ENCODE results near the gene REXO5. TPM values are rescaled to one million over a fixed set of nuclear protein-coding genes. Genes with fewer than 3 reads are reported as not detected.

Gene REXO5
- total and polyA plus RNA-seq, 4 donors: 10.8 to 12.7 (median 11.5) TPM

- peaks cover 4% of the 10 kb centered on the region for H3K36me3 ChIP-seq (ENCODE audit: control insufficient read depth, insufficient read depth, low read length)
- H3K4me1 ChIP-seq (ENCODE audit: control insufficient read depth, insufficient read depth, low read length): peaks cover 12% of the 10 kb centered on the region
- H3K4me3 ChIP-seq (ENCODE audit: low read depth, low read length): no peak overlapping the region
- no peak for DNase-seq (ENCODE audit: low read depth in 4 of 6, low spot score in 6 of 6)
- H3K9me3 ChIP-seq (ENCODE audit: control insufficient read depth, insufficient read depth, low read length): no peaks in the 10 kb centered on the region
- WGBS (ENCODE audit: insufficient coverage): 89% methylated on average over 2 of the region's 4 CpGs
- H3K27ac ChIP-seq (ENCODE audit: low read depth, low read length): no peak overlapping the region
- no peaks in the 10 kb centered on the region for H3K27me3 ChIP-seq (ENCODE audit: control insufficient read depth, insufficient read depth, low read length)
Measured at GRCh38 chr16:20897253-20897897, 91.0 kb downstream of the REXO5 start.

GRCh38 chr16:20897922-20898321 is 91.6 kb downstream of the REXO5 start:
- no peaks in the 10 kb centered on the region for H3K9me3 ChIP-seq (ENCODE audit: control insufficient read depth, insufficient read depth, low read length)
- no peaks in the 10 kb centered on the region for H3K27me3 ChIP-seq (ENCODE audit: control insufficient read depth, insufficient read depth, low read length)
- H3K4me3 ChIP-seq (ENCODE audit: low read depth, low read length): no peak overlapping the region
- no peak for DNase-seq (ENCODE audit: low read depth in 4 of 6, low spot score in 6 of 6)
- peaks cover 12% of the 10 kb centered on the region for H3K4me1 ChIP-seq (ENCODE audit: control insufficient read depth, insufficient read depth, low read length)
- WGBS (ENCODE audit: insufficient coverage): 84% methylated on average over 2 of the region's 3 CpGs
- H3K27ac ChIP-seq (ENCODE audit: low read depth, low read length): no peak overlapping the region
- peaks cover 4% of the 10 kb centered on the region for H3K36me3 ChIP-seq (ENCODE audit: control insufficient read depth, insufficient read depth, low read length)

DNA sequence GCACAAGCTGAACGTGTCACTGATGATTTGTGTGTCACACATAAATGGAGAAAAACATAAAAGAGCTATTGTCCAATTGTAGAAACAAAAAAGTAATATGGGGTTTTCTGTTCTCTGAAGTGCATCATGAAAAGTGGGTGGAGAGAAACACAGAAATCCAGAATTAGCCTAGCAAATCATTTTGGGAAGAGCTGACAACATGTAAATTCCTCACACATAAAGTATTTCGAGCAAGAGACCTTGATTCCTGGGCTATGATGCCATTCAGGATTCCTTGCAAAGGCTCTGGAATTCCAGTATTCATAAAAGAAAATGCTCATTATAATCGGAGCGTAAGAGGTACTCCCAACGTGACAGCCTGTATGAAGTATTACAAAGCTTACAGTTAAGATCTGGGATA is 92.7 kb downstream of the REXO5 start:
- DNase-seq (ENCODE audit: low read depth in 4 of 6, low spot score in 6 of 6): peak in 2 of 6 donors; percentile 13 to 33
- Histone ChIP-seq H3K4me3 (ENCODE audit: low read depth, low read length) (peak overlapping the region; percentile 81), H3K27ac (ENCODE audit: low read depth, low read length) (peak overlapping the region; percentile 96), H3K4me1 (ENCODE audit: control insufficient read depth, insufficient read depth, low read length) (peaks cover 12% of the 10 kb centered on the region), H3K36me3 (ENCODE audit: control insufficient read depth, insufficient read depth, low read length) (peaks cover under 1% of the 10 kb centered on the region), H3K27me3 (ENCODE audit: control insufficient read depth, insufficient read depth, low read length) (no peaks in the 10 kb centered on the region), H3K9me3 (ENCODE audit: control insufficient read depth, insufficient read depth, low read length) (no peaks in the 10 kb centered on the region)
- 0% methylated on average over 1 of the region's 5 CpGs for WGBS (ENCODE audit: insufficient coverage)

Small RNA genes lying within 50 kb of the gene (small RNA-seq; reads per million reads assigned to genes)
- gene RF00618 (ENCODE audit: low replicate concordance) (not detected), gene RNU6-944P (ENCODE audit: low replicate concordance) (not detected)

Other genes starting within 250 kb of the REXO5 start
- gene ACSM2B, start 230.2 kb upstream of the REXO5 start, total RNA-seq: not detected
- under 1 TPM in 1 of 2 donors, not detected in 1; 0.99 TPM for gene ACSM2B, start 230.2 kb upstream of the REXO5 start, polyA plus RNA-seq (ENCODE audit: insufficient read length in 2 of 2)
- gene ACSM1, start 108.8 kb upstream of the REXO5 start, total RNA-seq: under 1 TPM; 0.10 to 0.22 TPM
- gene ACSM1, start 108.8 kb upstream of the REXO5 start, polyA plus RNA-seq (ENCODE audit: insufficient read length in 2 of 2): under 1 TPM; 0.11 to 0.22 TPM
- gene THUMPD1, start 64.7 kb upstream of the REXO5 start, total RNA-seq: 10 to 100 TPM; 48.4 to 58.9 TPM
- gene THUMPD1, start 64.7 kb upstream of the REXO5 start, polyA plus RNA-seq (ENCODE audit: insufficient read length in 2 of 2): 10 to 100 TPM; 36.7 to 41.1 TPM
- gene ACSM3, start 42.5 kb upstream of the REXO5 start, total RNA-seq: 1 to 10 TPM; 1.7 to 3.4 TPM
- gene ACSM3, start 42.5 kb upstream of the REXO5 start, polyA plus RNA-seq (ENCODE audit: insufficient read length in 2 of 2): 1 to 10 TPM; 4.2 to 5.2 TPM
- gene ERI2, start 55 bp upstream of the REXO5 start, total RNA-seq: 10 to 100 TPM; 26.0 to 34.1 TPM
- gene ERI2, start 55 bp upstream of the REXO5 start, polyA plus RNA-seq (ENCODE audit: insufficient read length in 2 of 2): 10 to 100 TPM; 23.1 to 23.5 TPM
- 10 to 100 TPM in 1 of 2 donors, 1 to 10 TPM in 1; 8.9 to 14.0 TPM for gene DCUN1D3, start 93.8 kb downstream of the REXO5 start, total RNA-seq
- 1 to 10 TPM; 5.9 TPM for gene DCUN1D3, start 93.8 kb downstream of the REXO5 start, polyA plus RNA-seq (ENCODE audit: insufficient read length in 2 of 2)
- gene LYRM1, start 94.2 kb downstream of the REXO5 start, total RNA-seq: 10 to 100 TPM; 36.6 to 43.9 TPM
- gene LYRM1, start 94.2 kb downstream of the REXO5 start, polyA plus RNA-seq (ENCODE audit: insufficient read length in 2 of 2): 10 to 100 TPM; 38.3 to 39.0 TPM